CD4-positive, alpha-beta memory T cell (primary cell): ENCODE results near the gene HBS1L. TPM values are rescaled to one million over a fixed set of nuclear protein-coding genes. Genes with fewer than 3 reads are reported as not detected.
"Not testable (repeated sequence)": the region's sequence is repeated elsewhere in the genome, so short reads cannot be mapped to it uniquely, and the experiment has no call there.

Source experiments
- CTCF ChIA-PET: fragments of 350-600 bp; sonication (Branson Sonifier 250); formaldehyde crosslinking; loops from one replicate; lab custom pipeline; 2021; ENCODE audit warnings: inconsistent platforms; ENCODE audit not compliant: partially characterized antibody; lab: Charles Lee
- POLR2A ChIA-PET: fragments of 350-600 bp; sonication (Branson Sonifier 250); formaldehyde crosslinking; loops from one replicate; lab custom pipeline; 2021; ENCODE audit not compliant: partially characterized antibody; lab: Charles Lee
- DNase-seq, 5 donors: peaks; one replicate each; pipeline versions ENCODE4 v3.0.0 to v3.0.0-alpha.2; 2020 to 2022; ENCODE audit warnings: mixed read lengths in 1 of 5
- H3K27ac ChIP-seq: one replicate; pipeline ENCODE4 v1.7.0; 2013; ENCODE audit warnings: low read depth, low read length
- H3K27me3 ChIP-seq: 2 replicates; pipeline ENCODE4 v1.7.0; 2013; ENCODE audit warnings: mild to moderate bottlenecking, low read length, moderate library complexity; ENCODE audit not compliant: insufficient read depth
- H3K36me3 ChIP-seq: 2 replicates; pipeline ENCODE4 v1.7.0; 2013; ENCODE audit warnings: mild to moderate bottlenecking, low read length, moderate library complexity; ENCODE audit not compliant: insufficient read depth
- H3K4me1 ChIP-seq: 2 replicates; pipeline ENCODE4 v1.7.0; 2013; ENCODE audit warnings: mild to moderate bottlenecking, low read length, moderate library complexity; ENCODE audit not compliant: insufficient read depth
- H3K4me3 ChIP-seq, 2 donors: one replicate each; pipeline ENCODE4 v1.7.0; 2013; ENCODE audit warnings: low read length in 2 of 2, mild to moderate bottlenecking in 1 of 2
- H3K9me3 ChIP-seq, 2 donors: one replicate each; pipeline ENCODE4 v1.7.0; 2013; ENCODE audit warnings: low read length in 2 of 2, control low read depth in 1 of 2; ENCODE audit not compliant: control insufficient read depth in 1 of 2
- H3K27ac Mint-ChIP-seq, 7 donors: one replicate each; pipeline ENCODE4 v1.8.0; 2020 to 2021; ENCODE audit warnings: mixed read lengths in 7 of 7, mild to moderate bottlenecking in 6 of 7, inconsistent platforms in 3 of 7, moderate library complexity in 3 of 7
- H3K27me3 Mint-ChIP-seq, 2 donors: one replicate each; pipeline ENCODE4 v1.8.0; 2020 to 2021; ENCODE audit warnings: mixed read lengths in 2 of 2
- H3K36me3 Mint-ChIP-seq, 2 donors: one replicate each; pipeline ENCODE4 v1.8.0; 2020 to 2021; ENCODE audit warnings: mixed read lengths in 2 of 2, inconsistent platforms in 1 of 2, mild to moderate bottlenecking in 1 of 2
- H3K4me1 Mint-ChIP-seq, 4 donors: one replicate each; pipeline ENCODE4 v1.8.0; 2020 to 2021; ENCODE audit warnings: mixed read lengths in 4 of 4, mild to moderate bottlenecking in 1 of 4
- H3K4me3 Mint-ChIP-seq, 8 donors: one replicate each; pipeline ENCODE4 v1.8.0; 2020 to 2021; ENCODE audit warnings: mixed read lengths in 8 of 8, mild to moderate bottlenecking in 7 of 8, moderate library complexity in 6 of 8, inconsistent platforms in 3 of 8
- H3K9me3 Mint-ChIP-seq, 8 donors: one replicate each; pipeline ENCODE4 v1.8.0; 2020 to 2021; ENCODE audit warnings: mixed read lengths in 8 of 8, mild to moderate bottlenecking in 5 of 8, inconsistent platforms in 3 of 8, moderate library complexity in 1 of 8
- intact Hi-C: fragments of 100-400 bp; cut with micrococcal nuclease; formaldehyde crosslinking; loops from one replicate; pipeline ENCODE4 v1.15.1; 2023
- polyA plus RNA-seq, 2 donors: library from polyadenylated mRNA; unstranded; fragments of 300-500 nt; fragmentation: Illumina TruSeq; gene quantifications; one replicate each; pipeline ENCODE4 v1.2.3, GENCODE V29; 2021
- total RNA-seq, 2 experiments: library from RNA; stranded (reverse); gene quantifications; one replicate each; pipeline ENCODE4 v1.2.3, GENCODE V29; 2021

The HBS1L gene
- total and polyA plus RNA-seq, 4 experiments from 2014 or later = 49.0 to 69.9 (median 61.7) TPM

DNA sequence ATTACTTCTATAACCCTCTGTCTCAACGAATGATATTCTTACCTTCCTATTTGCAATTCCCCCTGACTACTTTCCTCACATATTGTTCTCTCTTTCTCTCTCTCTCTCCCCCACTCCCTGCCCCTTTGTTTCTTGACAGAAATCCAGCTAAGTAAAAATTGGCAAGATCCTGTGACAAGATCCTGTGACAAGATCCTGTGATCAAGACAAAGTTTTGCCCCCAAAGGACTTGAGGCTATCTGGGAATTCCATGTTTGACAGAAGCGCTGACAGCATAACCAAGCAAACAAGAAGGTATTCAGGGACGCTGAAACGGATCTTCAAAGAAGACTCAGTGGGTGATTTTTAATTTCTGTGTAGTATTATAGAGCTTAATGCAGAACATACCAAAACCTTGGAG lies 5.5 kb upstream of the HBS1L start:
- no peaks in the 10 kb centered on the region for H3K9me3 ChIP-seq
- no peaks in the 10 kb centered on the region for H3K27me3 ChIP-seq
- H3K27ac Mint-ChIP-seq = no peak overlapping the region
- peaks cover 1 to 6% (median 4%) of the 10 kb centered on the region in 4 donors for H3K4me1 Mint-ChIP-seq
- no peak overlapping the region for H3K4me3 Mint-ChIP-seq
- no peaks in the 10 kb centered on the region for H3K36me3 ChIP-seq
- no peak for DNase-seq
- CTCF ChIA-PET = no interaction called here
- no peaks in the 10 kb centered on the region for H3K36me3 Mint-ChIP-seq
- H3K27me3 Mint-ChIP-seq = peaks cover 0 to 2% of the 10 kb centered on the region in 2 donors
- H3K9me3 Mint-ChIP-seq = no peaks in the 10 kb centered on the region
- POLR2A ChIA-PET = no interaction called here
- H3K27ac ChIP-seq = no peak overlapping the region
- peaks cover 5% of the 10 kb centered on the region for H3K4me1 ChIP-seq
- no peak overlapping the region for H3K4me3 ChIP-seq
- intact Hi-C loops = no loop called here

DNA sequence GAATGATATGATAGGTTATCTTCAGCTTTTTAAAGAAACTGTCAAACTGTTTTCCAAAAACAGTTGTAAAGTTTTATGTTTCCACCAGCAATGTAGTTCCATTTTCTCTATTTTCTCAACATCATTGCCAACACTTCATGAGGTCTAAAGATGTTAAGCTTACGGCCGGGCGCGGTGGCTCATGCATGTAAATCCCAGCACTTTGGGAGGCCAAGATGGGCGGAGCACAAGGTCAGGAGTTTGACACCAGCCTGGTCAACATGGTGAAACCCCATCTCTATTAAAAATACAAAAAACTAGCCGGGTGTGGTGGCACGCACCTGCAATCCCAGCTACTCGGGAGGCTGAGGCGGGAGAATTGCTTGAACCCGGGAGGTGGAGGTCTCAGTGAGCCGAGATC lies 3.7 kb upstream of the HBS1L start:
- Mint-ChIP-seq H3K36me3 (peaks cover 0 to 12% of the 10 kb centered on the region in 2 donors), H3K4me1 (peaks cover 15 to 24% (median 20%) of the 10 kb centered on the region in 4 donors)
- H3K9me3 Mint-ChIP-seq, intact Hi-C loops, H3K4me3 ChIP-seq, H3K27me3 Mint-ChIP-seq, DNase-seq, H3K9me3 ChIP-seq, H3K27ac ChIP-seq, H3K27me3 ChIP-seq, H3K36me3 ChIP-seq, H3K4me3 Mint-ChIP-seq, H3K27ac Mint-ChIP-seq: not testable (repeated sequence)
- ChIA-PET POLR2A (interaction anchor here (1.0 to 1.2 kb wide), 2 partner anchors 28 to 30 kb away, joined by 3 read pairs; no protein-coding TSS in a partner anchor), CTCF (interaction anchor here (5.2 kb wide), 1 partner anchor 30 kb away, joined by 40 read pairs; no protein-coding TSS in a partner anchor)
- peaks cover 15% of the 10 kb centered on the region for H3K4me1 ChIP-seq

DNA sequence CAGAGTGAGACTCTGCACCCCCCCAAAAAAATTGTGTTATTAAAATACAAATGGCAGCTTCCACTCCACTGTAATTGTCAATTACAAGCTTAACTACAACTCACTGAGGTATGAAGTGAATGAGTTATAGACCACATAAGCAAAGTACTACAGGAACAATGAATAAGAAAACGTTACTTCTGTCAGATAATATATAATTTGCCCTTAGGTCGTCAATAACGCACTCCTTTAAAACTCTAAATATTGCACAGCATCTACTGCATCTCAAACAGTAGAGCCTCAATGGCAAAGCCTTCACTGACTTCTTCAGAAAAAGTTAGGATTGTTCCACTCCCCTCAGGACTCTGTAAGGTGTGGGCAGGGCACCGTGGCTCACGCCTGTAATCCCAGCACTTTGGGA lies 2.0 kb upstream of the HBS1L start:
- CTCF ChIA-PET = interaction anchor here (1.1 to 5.2 kb wide), 4 partner anchors 11 to 127 kb away, joined by 3 to 40 read pairs (median 24); no protein-coding TSS in a partner anchor
- H3K4me3 Mint-ChIP-seq = no peak overlapping the region
- peaks cover 22 to 37% (median 31%) of the 10 kb centered on the region in 4 donors for H3K4me1 Mint-ChIP-seq
- peaks cover 0 to 4% (median 0%) of the 10 kb centered on the region in 8 donors for H3K9me3 Mint-ChIP-seq
- H3K4me1 ChIP-seq = peaks cover 31% of the 10 kb centered on the region
- no peak for DNase-seq
- no peak overlapping the region for H3K27ac ChIP-seq
- no peak overlapping the region for H3K4me3 ChIP-seq
- intact Hi-C loops = no loop called here
- H3K36me3 ChIP-seq = no peaks in the 10 kb centered on the region
- H3K27me3 ChIP-seq = no peaks in the 10 kb centered on the region
- H3K27me3 Mint-ChIP-seq = peaks cover 0 to 2% of the 10 kb centered on the region in 2 donors
- H3K9me3 ChIP-seq = no peaks in the 10 kb centered on the region
- POLR2A ChIA-PET = no interaction called here
- H3K27ac Mint-ChIP-seq = no peak overlapping the region
- H3K36me3 Mint-ChIP-seq = peaks cover 0 to 16% of the 10 kb centered on the region in 2 donors

GRCh38 chr6:135054226-135054568 lies 425 bp downstream of the HBS1L start:
- Mint-ChIP-seq H3K4me1 (peaks cover 27 to 45% (median 39%) of the 10 kb centered on the region in 4 donors), H3K36me3 (peaks cover 10 to 22% of the 10 kb centered on the region in 2 donors), H3K27ac (peak overlapping the region; percentile 96 to 99 (median 99)), H3K9me3 (peaks cover 0 to 4% (median 0%) of the 10 kb centered on the region in 8 donors), H3K4me3 (peak overlapping the region; percentile 93 to 99 (median 97)), H3K27me3 (no peaks in the 10 kb centered on the region)
- ChIA-PET CTCF (interaction anchor here (0.5 to 5.2 kb wide), 16 partner anchors 8 to 1090 kb away, joined by 3 to 40 read pairs (median 4); no protein-coding TSS in a partner anchor), POLR2A (interaction anchor here (0.6 to 2.5 kb wide), 23 partner anchors 11 to 1236 kb away, joined by 3 to 46 read pairs (median 5); partner anchors contain the start of genes BCLAF1, MTFR2, MYB and TBPL1)
- Histone ChIP-seq H3K9me3 (no peaks in the 10 kb centered on the region), H3K4me1 (peaks cover 37% of the 10 kb centered on the region), H3K27ac (peak overlapping the region; percentile 91), H3K27me3 (no peaks in the 10 kb centered on the region), H3K36me3 (peaks cover 6% of the 10 kb centered on the region), H3K4me3 (peak overlapping the region; percentile 54 to 91)
- no peak for DNase-seq
- intact Hi-C loops = loop anchor here (1.0 to 2.0 kb wide), 4 partner anchors 35 to 129 kb away; no protein-coding TSS in a partner anchor

- peaks cover 12% of the 10 kb centered on the region for H3K36me3 ChIP-seq
- H3K9me3 Mint-ChIP-seq = peaks cover 0 to 4% (median 0%) of the 10 kb centered on the region in 8 donors
- H3K27me3 ChIP-seq = no peaks in the 10 kb centered on the region
- H3K27ac Mint-ChIP-seq = peak overlapping the region; percentile 96 to 99 (median 99)
- intact Hi-C loops = no loop called here
- peaks cover 32 to 52% (median 46%) of the 10 kb centered on the region in 4 donors for H3K4me1 Mint-ChIP-seq
- POLR2A ChIA-PET = interaction anchor here (1.6 to 2.5 kb wide), 6 partner anchors 39 to 1236 kb away, joined by 4 to 27 read pairs (median 18); partner anchors contain the start of genes BCLAF1, MTFR2 and MYB
- H3K27ac ChIP-seq = peak overlapping the region; percentile 91
- CTCF ChIA-PET = interaction anchor here (1.4 kb wide), 1 partner anchor 51 kb away, joined by 5 read pairs; no protein-coding TSS in a partner anchor
- no peak for DNase-seq
- no peaks in the 10 kb centered on the region for H3K27me3 Mint-ChIP-seq
- peaks cover 18 to 28% of the 10 kb centered on the region in 2 donors for H3K36me3 Mint-ChIP-seq
- peak overlapping the region; percentile 93 to 99 (median 97) for H3K4me3 Mint-ChIP-seq
- no peaks in the 10 kb centered on the region for H3K9me3 ChIP-seq
- peaks cover 39% of the 10 kb centered on the region for H3K4me1 ChIP-seq
- H3K4me3 ChIP-seq = peak overlapping the region in 1 of 2 donors; percentile 54
These were observed 1.2 kb downstream of the HBS1L start for GRCh38 chr6:135053406-135053805.

- Histone ChIP-seq H3K9me3 (no peaks in the 10 kb centered on the region), H3K27ac (peak overlapping the region; percentile 91), H3K4me1 (peaks cover 43% of the 10 kb centered on the region), H3K27me3 (no peaks in the 10 kb centered on the region), H3K36me3 (peaks cover 16% of the 10 kb centered on the region), H3K4me3 (peak overlapping the region in 1 of 2 donors; percentile 54)
- Mint-ChIP-seq H3K4me3 (peak overlapping the region; percentile 15 to 99 (median 94)), H3K27me3 (no peaks in the 10 kb centered on the region), H3K9me3 (peaks cover 0 to 4% (median 0%) of the 10 kb centered on the region in 8 donors), H3K27ac (peak overlapping the region; percentile 41 to 99 (median 98)), H3K36me3 (peaks cover 23 to 33% of the 10 kb centered on the region in 2 donors), H3K4me1 (peaks cover 35 to 57% (median 50%) of the 10 kb centered on the region in 4 donors)
- no peak for DNase-seq
- ChIA-PET CTCF (no interaction called here), POLR2A (no interaction called here)
- intact Hi-C loops = no loop called here
These were observed 1.7 kb downstream of the HBS1L start for GRCh38 chr6:135052939-135053338.

DNA sequence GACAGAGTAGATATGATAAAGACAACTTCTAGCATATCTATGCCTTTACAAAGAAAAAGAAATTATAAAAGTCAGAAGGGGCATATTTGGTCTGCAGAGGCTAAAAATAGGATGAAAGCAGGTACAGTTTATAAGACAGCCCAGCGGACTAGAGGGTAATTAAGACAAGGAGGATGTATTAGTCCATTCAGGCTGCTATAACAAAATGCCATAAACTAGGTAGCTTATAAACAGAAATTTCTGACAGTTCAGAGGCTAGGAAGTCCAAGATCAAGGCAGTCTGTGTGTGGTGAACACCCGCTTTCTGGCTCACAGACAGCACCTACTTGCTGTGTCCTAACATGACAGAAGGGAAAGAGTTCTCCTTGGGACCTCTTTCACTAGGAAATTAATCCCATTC lies 5.7 kb downstream of the HBS1L start:
- Mint-ChIP-seq H3K36me3 (peaks cover 28 to 35% of the 10 kb centered on the region in 2 donors), H3K27ac (peak overlapping the region in 2 of 7 donors; percentile 36 to 79), H3K4me3 (no peak overlapping the region), H3K4me1 (peaks cover 47 to 72% (median 62%) of the 10 kb centered on the region in 4 donors), H3K27me3 (no peaks in the 10 kb centered on the region), H3K9me3 (no peaks in the 10 kb centered on the region)
- Histone ChIP-seq H3K4me1 (peaks cover 71% of the 10 kb centered on the region), H3K27ac (no peak overlapping the region), H3K36me3 (peaks cover 23% of the 10 kb centered on the region), H3K4me3 (no peak overlapping the region), H3K27me3 (no peaks in the 10 kb centered on the region), H3K9me3 (no peaks in the 10 kb centered on the region)
- DNase-seq = no peak
- CTCF ChIA-PET = interaction anchor here (1.0 kb wide), 1 partner anchor 95 kb away, joined by 4 read pairs; no protein-coding TSS in a partner anchor
- POLR2A ChIA-PET = interaction anchor here (1.3 kb wide), 1 partner anchor 80 kb away, joined by 3 read pairs; no protein-coding TSS in a partner anchor
- intact Hi-C loops = no loop called here
